ENCODE data around the gene CRIM1. TPM values are rescaled to one million over a fixed set of nuclear protein-coding genes. Genes with fewer than 3 reads are reported as not detected.

Gene CRIM1
- total and polyA plus RNA-seq, 4 donors, result 2.2 to 22.1 (median 9.6) TPM

DNA sequence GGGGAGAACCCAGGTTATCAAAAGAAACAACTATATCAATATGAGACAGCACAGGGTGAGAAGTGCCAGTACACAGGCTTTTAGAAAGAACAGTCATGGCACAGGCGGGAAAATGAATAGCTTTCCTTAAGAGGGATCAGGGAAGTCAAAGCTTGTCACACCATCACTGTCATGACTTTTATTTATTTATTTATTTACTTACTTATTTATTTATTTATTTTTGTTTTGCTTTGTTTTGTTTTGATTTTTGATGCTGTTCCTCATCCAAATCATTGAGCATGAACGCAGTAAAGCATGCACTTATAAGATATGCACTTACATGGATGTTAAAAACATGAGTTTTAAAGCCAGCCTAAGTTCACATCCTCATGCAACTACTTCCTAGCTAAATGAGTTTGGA is 19.3 kb upstream of the CRIM1 start:
- H3K27ac ChIP-seq (ENCODE audit: low read depth in 1 of 2, low read length in 2 of 2), result no peak overlapping the region
- no peaks in the 10 kb centered on the region for H3K36me3 ChIP-seq (ENCODE audit: control insufficient read depth in 4 of 4, insufficient read depth in 3 of 4, low read depth in 1 of 4, low read length in 3 of 4)
- DNase-seq (ENCODE audit: low spot score), result no peak
- H3K4me3 ChIP-seq (ENCODE audit: low read depth in 1 of 3, low read length in 3 of 3), result no peak overlapping the region
- H3K9me3 ChIP-seq (ENCODE audit: control insufficient read depth in 4 of 4, low read length in 3 of 4), result no peaks in the 10 kb centered on the region
- no peak overlapping the region for H3K9ac ChIP-seq (ENCODE audit: low read depth in 1 of 2, low read length in 2 of 2)
- H3K27me3 ChIP-seq (ENCODE audit: control insufficient read depth in 4 of 4, insufficient read depth in 4 of 4, low read length in 3 of 4), result no peaks in the 10 kb centered on the region
- H3K4me1 ChIP-seq (ENCODE audit: control insufficient read depth in 4 of 4, insufficient read depth in 4 of 4, low read length in 3 of 4), result no peaks in the 10 kb centered on the region
- TF ChIP-seq FOXA1 (IDR thresholded peaks at IDR 0.05), result no peak
- TF ChIP-seq, protein P1, sequence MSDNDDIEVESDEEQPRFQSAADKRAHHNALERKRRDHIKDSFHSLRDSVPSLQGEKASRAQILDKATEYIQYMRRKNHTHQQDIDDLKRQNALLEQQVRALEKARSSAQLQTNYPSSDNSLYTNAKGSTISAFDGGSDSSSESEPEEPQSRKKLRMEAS (IDR thresholded peaks at IDR 0.05), result no peak
- TF ChIP-seq, protein P2, sequence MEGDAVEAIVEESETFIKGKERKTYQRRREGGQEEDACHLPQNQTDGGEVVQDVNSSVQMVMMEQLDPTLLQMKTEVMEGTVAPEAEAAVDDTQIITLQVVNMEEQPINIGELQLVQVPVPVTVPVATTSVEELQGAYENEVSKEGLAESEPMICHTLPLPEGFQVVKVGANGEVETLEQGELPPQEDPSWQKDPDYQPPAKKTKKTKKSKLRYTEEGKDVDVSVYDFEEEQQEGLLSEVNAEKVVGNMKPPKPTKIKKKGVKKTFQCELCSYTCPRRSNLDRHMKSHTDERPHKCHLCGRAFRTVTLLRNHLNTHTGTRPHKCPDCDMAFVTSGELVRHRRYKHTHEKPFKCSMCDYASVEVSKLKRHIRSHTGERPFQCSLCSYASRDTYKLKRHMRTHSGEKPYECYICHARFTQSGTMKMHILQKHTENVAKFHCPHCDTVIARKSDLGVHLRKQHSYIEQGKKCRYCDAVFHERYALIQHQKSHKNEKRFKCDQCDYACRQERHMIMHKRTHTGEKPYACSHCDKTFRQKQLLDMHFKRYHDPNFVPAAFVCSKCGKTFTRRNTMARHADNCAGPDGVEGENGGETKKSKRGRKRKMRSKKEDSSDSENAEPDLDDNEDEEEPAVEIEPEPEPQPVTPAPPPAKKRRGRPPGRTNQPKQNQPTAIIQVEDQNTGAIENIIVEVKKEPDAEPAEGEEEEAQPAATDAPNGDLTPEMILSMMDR (IDR thresholded peaks at IDR 0.05; ENCODE audit: low read depth, low read length, missing input control), result no peak
- no peak for TF ChIP-seq TAF1 (conservative IDR thresholded peaks at IDR 0.05)
- TF ChIP-seq NR2F2 (IDR thresholded peaks at IDR 0.05), result no peak
- TF ChIP-seq HNF4G (IDR thresholded peaks at IDR 0.05), result no peak
- TF ChIP-seq RXRA (IDR thresholded peaks at IDR 0.05), result no peak
- TF ChIP-seq, protein P3, sequence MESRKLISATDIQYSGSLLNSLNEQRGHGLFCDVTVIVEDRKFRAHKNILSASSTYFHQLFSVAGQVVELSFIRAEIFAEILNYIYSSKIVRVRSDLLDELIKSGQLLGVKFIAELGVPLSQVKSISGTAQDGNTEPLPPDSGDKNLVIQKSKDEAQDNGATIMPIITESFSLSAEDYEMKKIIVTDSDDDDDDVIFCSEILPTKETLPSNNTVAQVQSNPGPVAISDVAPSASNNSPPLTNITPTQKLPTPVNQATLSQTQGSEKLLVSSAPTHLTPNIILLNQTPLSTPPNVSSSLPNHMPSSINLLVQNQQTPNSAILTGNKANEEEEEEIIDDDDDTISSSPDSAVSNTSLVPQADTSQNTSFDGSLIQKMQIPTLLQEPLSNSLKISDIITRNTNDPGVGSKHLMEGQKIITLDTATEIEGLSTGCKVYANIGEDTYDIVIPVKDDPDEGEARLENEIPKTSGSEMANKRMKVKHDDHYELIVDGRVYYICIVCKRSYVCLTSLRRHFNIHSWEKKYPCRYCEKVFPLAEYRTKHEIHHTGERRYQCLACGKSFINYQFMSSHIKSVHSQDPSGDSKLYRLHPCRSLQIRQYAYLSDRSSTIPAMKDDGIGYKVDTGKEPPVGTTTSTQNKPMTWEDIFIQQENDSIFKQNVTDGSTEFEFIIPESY (IDR thresholded peaks at IDR 0.05), result no peak
- no peak for TF ChIP-seq JUND (IDR thresholded peaks at IDR 0.05)
- no peak for TF ChIP-seq EGR1 (IDR thresholded peaks at IDR 0.05; ENCODE audit: low read depth in 2 of 2)
- no peak for TF ChIP-seq RAD21 (IDR thresholded peaks at IDR 0.05)
- TF ChIP-seq HNF4A (conservative IDR thresholded peaks at IDR 0.05), result no peak
- WGBS, result 92% methylated on average over 2 of the region's 2 CpGs

DNA sequence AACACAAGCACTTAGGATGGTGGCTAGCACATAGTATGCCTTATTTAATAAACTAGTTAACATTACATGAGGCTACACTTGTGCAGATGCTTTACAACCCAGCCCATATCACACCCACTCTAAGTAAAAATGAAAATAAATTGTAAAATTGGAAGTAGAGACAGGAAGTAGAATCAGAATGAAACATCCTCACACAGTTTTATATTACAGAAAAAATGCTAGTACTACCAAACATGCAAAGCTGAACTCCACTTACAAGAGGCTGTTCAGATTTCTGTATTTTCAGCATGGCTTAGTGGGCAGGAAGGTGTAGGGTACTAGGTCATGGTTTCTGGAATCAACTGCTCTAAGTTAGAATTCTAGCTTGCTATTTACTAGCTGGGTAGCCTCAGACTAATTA is 18.2 kb upstream of the CRIM1 start:
- H3K36me3 ChIP-seq (ENCODE audit: control insufficient read depth in 4 of 4, insufficient read depth in 3 of 4, low read depth in 1 of 4, low read length in 3 of 4), result no peaks in the 10 kb centered on the region
- H3K4me3 ChIP-seq (ENCODE audit: low read depth in 1 of 3, low read length in 3 of 3), result no peak overlapping the region
- no peak for DNase-seq (ENCODE audit: low spot score)
- H3K4me1 ChIP-seq (ENCODE audit: control insufficient read depth in 4 of 4, insufficient read depth in 4 of 4, low read length in 3 of 4), result no peaks in the 10 kb centered on the region
- H3K27me3 ChIP-seq (ENCODE audit: control insufficient read depth in 4 of 4, insufficient read depth in 4 of 4, low read length in 3 of 4), result no peaks in the 10 kb centered on the region
- TF ChIP-seq, protein P1 (IDR thresholded peaks at IDR 0.05), result no peak
- H3K27ac ChIP-seq (ENCODE audit: low read depth in 1 of 2, low read length in 2 of 2), result no peak overlapping the region
- H3K9ac ChIP-seq (ENCODE audit: low read depth in 1 of 2, low read length in 2 of 2), result no peak overlapping the region
- no peaks in the 10 kb centered on the region for H3K9me3 ChIP-seq (ENCODE audit: control insufficient read depth in 4 of 4, low read length in 3 of 4)

DNA sequence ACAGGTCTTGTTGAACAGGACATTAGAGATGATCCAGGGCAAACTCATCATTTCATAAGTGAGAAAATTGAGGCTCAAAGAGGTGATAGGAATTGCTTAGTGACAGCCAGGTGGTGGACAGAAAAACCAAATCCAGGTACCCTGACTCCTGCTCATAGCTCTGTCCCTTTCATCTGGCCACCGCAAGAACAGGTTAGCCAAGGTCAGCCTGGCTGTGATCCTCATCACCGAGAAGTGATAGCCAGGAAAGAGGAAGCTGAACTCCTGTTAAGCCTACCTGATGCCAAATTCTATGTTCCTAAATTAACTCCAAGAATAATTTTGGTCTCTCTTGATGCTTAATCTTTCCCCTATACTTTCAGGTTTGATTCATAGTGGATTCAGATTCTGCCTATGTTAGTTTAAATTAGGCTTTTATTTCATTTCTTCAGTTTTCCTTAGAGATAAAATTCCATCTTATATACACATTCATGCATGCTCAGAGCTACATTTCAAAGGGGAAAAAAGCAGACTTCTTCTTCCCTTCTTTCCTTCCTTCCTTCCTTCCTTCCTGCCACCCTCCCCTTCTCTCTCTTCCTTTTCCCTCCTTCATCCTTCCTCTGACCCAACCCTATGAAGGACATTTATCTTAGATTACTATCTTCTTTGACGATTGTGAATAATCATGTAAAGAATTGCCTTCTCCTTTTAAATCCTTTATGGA is 17.3 kb upstream of the CRIM1 start:
- H3K9ac ChIP-seq (ENCODE audit: low read depth in 1 of 2, low read length in 2 of 2), result no peak overlapping the region
- no peak overlapping the region for H3K4me3 ChIP-seq (ENCODE audit: low read depth in 1 of 3, low read length in 3 of 3)
- DNase-seq (ENCODE audit: low spot score), result no peak
- H3K9me3 ChIP-seq (ENCODE audit: control insufficient read depth in 4 of 4, low read length in 3 of 4), result no peaks in the 10 kb centered on the region
- no peaks in the 10 kb centered on the region for H3K4me1 ChIP-seq (ENCODE audit: control insufficient read depth in 4 of 4, insufficient read depth in 4 of 4, low read length in 3 of 4)
- no peak overlapping the region for H3K27ac ChIP-seq (ENCODE audit: low read depth in 1 of 2, low read length in 2 of 2)
- 27% methylated on average over 3 of the region's 3 CpGs for WGBS
- no peak for TF ChIP-seq EGR1 (IDR thresholded peaks at IDR 0.05; ENCODE audit: low read depth in 2 of 2)
- TF ChIP-seq NR2F2 (IDR thresholded peaks at IDR 0.05), result no peak
- TF ChIP-seq RXRA (IDR thresholded peaks at IDR 0.05), result no peak
- TF ChIP-seq SP1 (IDR thresholded peaks at IDR 0.05), result no peak
- TF ChIP-seq FOXA1 (IDR thresholded peaks at IDR 0.05), result no peak
- TF ChIP-seq, protein P2 (IDR thresholded peaks at IDR 0.05; ENCODE audit: low read depth, low read length, missing input control), result no peak
- no peak for TF ChIP-seq GABPA (IDR thresholded peaks at IDR 0.05 in 1 of 2, conservative IDR thresholded peaks at IDR 0.05 in 1 of 2)
- TF ChIP-seq, protein P1 (IDR thresholded peaks at IDR 0.05), result no peak
- no peaks in the 10 kb centered on the region for H3K36me3 ChIP-seq (ENCODE audit: control insufficient read depth in 4 of 4, insufficient read depth in 3 of 4, low read depth in 1 of 4, low read length in 3 of 4)
- H3K27me3 ChIP-seq (ENCODE audit: control insufficient read depth in 4 of 4, insufficient read depth in 4 of 4, low read length in 3 of 4), result no peaks in the 10 kb centered on the region
